CD4-positive, alpha-beta T cell treated with Interleukin-15 for 4 hours (primary cell): ENCODE results near the gene TSEN2.
"Not testable (repeated sequence)": the region's sequence is repeated elsewhere in the genome, so short reads cannot be mapped to it uniquely, and the experiment has no call there.

Experiments
- DNase-seq: peaks from one replicate; pipeline ENCODE4 v3.0.0-alpha.2; 2020; ENCODE audit warnings: low spot score

The TSEN2 gene

DNA sequence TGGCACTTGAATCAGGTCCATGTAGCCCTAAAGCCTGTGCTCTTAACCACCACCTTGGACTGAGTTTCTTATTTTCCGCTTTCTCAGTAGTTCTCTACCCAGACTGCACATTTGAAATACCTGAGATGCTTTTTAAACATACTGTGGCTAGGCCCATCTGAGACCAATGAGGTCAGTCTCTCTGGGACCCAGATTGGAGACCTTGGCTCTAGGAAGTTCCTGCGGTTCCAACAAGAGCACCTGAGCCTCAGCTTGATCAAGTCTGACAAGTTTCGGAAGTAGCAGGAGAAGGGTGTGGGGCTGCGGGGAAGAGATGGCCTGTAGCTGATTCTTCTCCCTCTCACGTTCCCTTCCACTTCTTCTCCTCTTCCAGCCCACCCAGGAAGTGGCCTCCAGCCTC lies 11.5 kb upstream of the TSEN2 start:
- no peak for DNase-seq

DNA sequence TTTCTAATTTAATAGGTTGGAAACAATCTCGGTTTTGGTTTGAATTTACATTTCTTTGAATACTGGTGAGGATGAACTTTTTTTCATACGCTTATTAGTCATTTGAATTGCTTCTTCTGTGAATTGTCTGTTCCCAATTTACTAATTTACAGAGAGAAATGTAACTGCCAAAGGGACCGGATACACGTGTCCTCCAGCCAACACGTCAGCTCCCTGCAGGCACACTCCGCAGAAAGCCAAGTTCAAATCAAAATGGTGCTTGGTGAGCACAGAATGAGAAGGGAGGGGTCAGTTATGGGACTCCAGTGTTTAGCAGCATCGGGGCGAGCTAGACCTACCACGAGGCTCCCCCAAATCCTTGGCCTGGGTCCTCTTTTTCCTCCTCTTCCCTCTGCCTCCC lies 10.8 kb upstream of the TSEN2 start:
- no peak for DNase-seq

DNA sequence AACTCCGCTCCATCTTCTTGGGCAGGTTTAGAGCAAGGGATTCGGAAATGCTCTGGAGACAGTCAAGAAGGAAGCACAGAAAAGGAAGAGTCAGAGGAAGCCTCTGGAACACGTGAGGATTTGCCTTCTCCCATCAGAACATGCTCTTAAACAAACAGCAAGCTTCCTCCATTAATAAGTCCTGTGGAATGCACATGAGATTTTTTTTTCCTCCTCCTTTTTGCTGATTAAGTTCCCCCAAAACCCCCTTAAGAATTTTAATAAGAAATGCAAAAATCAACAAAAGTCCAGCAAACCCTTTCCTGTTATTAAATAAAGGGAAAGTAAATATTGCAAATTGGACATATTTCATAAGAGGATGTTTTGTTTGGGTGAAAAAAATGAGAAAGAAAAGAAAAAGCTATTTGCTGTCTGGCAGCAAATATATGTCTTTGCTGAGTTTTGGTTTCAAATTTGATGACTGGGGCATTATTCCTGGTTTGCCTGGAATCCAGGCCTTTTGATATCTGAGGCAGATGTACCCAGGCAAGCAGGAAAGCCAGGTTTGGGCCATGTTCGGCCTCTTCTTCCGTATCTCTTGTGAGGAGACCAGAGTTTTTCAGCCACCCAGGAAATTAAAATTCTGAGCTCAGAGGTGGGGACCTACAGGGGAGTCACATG lies 7.9 kb upstream of the TSEN2 start:
- no peak for DNase-seq

DNA sequence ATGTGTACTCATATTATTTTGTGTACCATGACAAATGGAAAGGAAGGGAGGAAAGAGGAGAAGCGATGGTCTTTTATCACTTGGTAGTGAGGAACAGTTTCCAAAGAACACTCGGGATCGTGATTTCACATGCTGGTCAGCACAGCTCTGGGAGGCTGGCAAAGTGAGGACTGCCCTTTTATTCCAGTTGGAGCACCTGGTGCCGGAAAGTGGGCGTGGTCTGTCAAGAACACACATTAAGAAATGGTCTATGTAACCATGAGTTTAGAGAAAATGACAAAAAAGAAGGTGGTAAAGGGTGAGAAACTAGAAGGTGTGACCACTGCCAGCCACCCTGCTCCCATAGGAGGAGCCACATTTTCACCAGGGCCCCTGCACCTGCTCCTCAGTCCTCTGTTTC lies 7.0 kb upstream of the TSEN2 start:
- no peak for DNase-seq

DNA sequence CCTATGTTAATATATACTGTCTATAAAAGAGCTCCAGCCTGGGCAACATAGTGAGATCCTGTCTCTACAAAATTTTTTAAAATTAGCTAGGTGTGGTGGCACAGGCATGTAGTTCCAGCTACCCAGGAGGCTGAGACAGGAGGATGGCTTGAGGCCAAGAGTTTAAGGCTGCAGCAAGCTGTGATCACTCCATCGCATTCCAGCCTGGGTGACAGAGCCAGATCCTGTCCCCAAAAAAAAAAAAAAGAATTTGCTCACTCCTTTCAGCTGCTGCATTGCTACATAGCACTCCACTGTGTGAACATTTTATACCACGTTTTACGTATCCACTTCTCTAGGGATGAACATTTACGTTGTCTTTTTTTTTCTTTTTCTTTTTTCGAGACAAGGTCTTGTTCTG lies 6.0 kb upstream of the TSEN2 start:
- no peak for DNase-seq

DNA sequence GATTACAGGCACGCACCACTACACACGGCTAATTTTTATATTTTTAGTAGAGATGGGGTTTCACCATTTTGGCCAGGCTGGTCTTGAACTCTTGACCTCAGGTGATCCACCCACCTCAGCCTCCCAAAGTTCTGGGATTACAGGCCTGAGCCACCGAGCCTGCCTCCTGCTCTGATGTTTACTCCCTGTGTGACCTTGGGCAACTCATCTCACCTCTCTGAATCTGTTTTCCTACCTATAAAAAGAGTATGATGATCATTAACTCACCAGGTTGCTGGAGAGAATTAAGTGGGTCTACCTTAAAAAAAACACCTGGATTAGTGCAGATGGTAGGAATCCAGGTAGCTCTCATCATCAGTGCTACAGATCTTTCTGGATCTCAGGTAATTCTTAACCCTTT lies 5.1 kb upstream of the TSEN2 start:
- DNase-seq: not testable (repeated sequence)

DNA sequence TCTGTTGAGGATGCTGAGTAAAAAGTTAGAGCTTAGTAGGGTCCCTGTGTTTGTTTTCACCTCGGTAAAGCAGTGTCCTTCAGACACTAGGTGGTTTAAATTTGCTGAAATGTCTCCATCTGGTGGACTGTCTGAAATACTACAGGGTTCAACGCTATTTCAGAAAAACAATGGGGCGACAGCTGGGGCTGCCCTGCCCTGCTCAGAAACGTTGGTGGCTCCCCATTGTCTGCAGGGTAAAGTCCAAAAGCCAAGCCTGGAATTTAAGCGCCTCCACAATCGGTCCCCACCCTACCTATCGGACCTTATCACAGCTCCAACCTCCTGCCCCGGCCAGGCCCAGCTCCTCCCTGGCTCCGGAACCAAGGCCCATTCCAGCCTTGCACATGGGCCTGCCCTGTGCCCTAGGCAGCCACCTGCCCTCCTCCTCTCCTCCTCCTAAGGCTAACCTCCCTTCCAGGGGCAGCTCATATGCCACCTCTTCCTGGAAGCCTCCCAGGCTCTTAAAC lies 4.3 kb upstream of the TSEN2 start:
- peak; percentile 57 for DNase-seq

DNA sequence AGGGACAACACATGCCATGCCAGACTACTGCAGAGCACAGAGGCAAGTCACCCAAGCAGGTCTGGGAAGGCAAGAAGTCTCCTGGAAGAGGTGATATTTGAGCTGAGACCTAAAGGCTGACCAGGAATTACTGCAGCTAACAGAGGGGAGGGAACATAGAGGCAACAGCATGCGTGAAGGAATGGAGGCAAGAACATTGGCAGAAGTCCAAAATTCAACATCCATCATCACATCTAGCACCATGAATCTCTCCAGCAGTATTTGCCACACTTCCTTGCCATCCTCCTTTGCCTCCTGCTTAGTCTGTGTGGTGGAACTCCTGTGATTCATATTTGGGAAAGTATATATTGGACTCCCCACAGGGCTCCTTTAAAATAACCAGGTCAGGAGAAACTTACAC lies 870 bp upstream of the TSEN2 start:
- no peak for DNase-seq

DNA sequence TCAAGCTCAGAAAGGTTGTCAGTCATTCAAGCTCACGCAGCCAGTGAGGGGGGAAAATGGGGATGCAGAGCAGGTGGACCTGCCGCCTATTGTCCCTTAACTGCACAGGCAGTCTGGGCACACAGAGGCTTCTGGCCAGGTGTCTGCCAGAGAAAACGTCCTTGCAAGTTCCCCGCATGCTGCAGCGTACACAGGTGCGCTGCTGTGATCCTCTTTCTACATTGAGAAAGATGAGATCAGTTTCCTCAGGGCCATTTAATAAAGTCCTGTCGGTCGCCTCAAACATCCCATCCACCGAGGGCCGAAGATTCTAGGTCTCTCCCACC lies 445 bp upstream of the TSEN2 start:
- no peak for DNase-seq

DNA sequence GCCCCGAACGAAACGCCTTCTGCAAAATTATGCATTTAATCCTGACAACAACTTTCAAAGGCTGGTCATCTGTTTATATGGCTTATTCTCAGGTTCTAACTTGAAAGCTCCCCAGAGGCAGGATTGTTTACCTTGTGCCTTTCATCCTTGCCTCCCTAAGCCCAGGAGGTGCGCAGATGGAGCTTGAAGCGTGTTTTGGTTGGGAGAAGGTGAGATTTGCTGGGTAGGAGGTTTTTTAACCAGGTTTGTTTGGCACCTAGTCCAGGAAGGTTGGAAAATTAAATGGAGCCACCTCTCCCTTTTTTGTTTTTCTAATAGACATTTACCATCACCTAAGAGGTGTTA lies 675 bp downstream of the TSEN2 start:
- DNase-seq: no peak

DNA sequence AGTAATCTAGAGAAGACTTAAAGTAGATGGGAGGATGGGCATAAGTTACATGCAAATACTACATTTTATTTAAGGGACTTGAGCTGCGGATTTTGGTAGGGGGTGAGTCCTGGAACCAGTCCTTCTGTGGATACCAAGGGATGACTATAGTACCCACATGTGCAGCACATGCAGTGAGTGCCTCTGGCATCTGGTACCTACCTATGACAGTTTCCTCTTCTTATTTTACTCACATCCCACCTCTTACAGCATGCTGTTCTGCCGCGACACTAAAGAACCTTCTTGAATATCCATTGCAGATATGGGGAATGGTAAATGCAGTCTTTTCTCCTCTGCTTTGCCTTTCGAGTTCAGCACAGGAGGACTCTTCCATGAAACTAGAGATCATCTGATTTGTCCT lies 1.7 kb downstream of the TSEN2 start:
- DNase-seq: no peak

DNA sequence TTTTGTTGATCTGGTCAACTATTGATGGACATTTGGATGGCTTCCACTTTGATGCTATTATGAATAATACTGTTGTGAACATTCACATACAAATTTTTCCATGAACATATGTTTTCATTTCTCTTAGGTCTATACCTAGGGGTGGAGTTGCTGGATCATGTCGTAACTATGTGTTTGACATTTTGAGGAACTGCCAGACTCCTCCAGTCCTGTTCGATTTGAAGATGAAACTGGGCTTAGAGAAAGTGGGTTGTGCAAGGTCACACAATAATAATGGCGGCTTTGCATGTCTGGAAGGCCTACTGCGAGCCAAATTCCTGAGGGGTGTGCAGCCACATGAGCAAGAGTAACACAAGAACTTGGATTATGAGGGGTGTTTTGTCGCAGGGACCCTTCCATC lies 2.6 kb downstream of the TSEN2 start:
- DNase-seq: no peak

DNA sequence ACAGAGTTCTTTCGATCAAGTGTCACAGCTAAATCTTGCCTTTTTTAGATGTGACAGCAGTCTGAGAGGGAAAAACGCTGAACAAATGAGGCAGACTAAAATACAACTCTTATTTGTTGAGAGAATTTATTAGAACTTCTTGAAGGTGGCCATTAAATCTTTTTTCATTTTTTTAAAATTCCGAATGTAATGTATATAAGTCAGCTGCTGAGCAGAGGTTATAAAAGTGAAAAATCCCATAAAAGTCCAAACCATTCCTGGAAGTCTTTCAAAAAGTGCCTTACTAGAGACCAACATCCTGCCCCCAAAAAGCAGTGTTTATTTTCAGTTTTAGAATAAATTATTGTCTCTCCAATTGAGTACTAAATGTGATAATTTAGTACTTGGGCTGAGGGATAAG lies 3.1 kb downstream of the TSEN2 start:
- no peak for DNase-seq

DNA sequence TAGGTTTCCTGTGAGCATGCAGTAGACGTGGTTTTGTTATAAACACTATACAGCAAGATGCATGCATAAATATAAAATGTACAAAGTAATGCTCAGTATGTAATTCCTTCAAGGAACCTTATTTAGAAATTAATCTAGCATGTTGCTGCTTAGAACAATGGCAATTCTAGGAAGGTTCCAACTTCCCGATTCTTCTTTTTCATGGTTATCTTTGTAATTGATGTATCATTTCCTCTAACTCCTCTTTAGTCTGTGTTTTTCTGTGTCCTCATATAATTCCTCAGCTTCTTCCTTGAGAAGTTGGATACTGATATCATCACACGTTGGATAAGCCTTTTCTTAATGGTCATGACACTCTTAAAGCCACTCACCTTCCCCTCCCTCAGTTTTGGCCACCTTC lies 3.5 kb downstream of the TSEN2 start:
- no peak for DNase-seq

DNA sequence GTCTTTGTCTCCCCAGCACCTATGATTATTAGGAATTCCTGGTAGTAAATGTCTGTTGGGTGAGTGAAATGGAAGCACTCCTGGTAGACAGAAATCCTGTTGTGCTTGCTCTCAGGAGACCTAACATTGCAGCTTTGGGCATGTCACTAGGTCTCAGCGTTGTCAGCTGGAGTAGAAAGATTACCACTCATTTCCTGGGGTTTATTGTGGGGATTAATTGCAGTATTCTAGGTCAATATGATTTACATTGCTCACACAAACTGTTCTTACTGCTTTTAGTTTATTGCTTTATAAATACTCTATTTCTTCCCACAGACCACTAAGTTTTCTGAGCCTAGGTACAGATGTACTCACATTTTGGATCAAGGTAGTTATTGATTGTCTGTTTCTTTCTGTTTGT lies 5.1 kb downstream of the TSEN2 start:
- DNase-seq: no peak

DNA sequence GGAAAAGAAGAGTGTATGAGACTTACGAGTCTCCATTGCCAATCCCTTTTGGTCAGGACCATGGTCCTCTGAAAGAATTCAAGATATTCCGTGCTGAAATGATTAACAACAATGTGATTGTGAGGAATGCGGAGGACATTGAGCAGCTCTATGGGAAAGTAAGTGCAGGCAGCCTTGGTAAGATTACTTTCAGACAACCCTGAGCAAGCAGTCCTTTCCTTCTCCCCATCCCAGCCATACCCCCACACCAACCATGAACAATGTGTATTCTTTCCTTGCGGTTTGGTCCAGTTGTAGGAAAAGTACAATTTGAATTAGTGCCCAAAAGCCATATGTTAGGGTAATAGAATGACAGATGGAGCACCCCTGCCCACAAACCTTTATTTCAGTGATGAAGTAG lies 5.6 kb downstream of the TSEN2 start:
- no peak for DNase-seq

DNA sequence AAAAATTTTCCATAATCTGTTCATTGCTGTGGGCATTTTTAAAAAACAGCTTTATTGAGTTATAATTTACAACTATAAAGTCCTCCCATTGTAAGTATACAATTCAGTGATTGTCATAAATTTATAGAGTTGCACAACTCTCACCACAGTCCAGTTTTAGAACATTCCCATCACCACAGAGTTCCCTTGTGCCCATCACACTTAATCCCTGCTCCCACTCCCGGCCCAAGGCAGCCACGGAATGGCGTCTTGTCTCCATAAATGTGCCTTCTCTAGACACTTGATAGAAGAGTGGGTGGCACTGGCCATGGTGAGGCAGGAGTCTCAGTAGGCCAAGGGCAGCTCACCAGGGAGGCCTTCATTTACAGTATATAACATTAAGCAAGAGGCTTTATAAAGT lies 6.3 kb downstream of the TSEN2 start:
- no peak for DNase-seq

DNA sequence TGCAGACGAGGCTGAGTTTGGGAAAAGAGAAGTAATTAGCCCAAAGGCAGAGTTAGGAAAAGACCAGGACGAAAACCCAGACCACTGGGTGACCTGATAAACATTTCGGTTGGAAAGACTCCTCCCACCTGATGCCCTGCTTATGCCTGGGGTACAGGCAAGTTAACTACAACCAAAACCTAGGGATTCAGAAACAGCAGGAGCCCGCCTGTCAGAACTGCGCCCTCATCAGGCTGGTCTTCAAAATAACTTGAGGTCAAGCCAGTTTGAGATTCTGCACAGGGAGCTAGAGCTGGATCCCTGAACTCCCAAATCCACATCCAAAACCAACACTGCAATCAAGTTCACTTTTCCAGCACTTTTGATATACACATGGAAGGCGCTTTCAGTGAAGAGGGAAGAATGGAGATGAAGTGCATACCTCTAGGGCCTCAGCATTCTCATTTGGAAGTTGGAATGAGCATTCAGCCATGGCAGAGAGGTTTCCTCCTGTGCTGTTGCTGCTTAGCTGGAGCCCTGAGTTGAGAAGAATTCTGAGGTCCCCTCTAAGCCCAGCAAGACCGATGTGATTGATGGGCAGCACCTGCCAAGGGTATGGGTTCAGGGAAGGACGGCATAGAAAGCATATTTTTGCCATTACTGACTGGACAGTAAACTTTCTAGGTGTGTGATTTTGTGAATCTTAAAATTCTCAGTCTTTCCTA lies 11.6 kb downstream of the TSEN2 start:
- DNase-seq: no peak

DNA sequence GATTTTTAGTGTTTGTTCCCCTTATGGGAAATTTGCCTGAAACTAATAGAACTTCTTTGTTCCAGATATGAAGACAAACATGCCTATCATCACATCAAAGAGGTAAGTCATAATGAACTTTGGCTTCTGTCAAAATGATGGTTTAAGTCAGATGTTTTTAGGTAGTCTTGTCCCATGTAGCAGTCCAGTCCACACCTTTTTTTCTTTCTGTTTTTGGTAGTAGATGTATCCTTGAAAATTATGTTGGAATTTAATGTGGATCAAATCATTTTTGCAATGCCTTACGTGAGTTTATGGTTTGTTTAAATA lies 12.1 kb downstream of the TSEN2 start:
- DNase-seq: no peak

DNA sequence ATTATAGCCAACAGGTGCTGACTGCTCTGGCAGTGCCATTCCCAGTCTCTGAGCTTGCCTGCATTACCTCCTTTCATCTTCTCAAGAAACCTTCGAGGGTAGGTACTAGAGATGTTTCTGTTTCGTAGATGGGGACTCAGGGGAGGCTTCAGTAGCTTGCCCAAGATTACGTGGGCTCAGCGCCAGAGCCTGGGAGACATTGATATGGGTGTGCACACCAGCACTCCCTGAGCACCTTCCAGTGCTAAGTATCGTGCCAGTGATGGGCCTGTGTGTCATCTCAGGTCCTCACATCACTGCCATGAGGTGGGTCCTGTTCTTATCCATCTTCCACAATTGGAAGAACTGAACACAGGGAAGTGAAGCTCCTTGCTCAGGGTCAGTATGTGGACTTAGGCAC lies 15.2 kb downstream of the TSEN2 start:
- no peak for DNase-seq

DNA sequence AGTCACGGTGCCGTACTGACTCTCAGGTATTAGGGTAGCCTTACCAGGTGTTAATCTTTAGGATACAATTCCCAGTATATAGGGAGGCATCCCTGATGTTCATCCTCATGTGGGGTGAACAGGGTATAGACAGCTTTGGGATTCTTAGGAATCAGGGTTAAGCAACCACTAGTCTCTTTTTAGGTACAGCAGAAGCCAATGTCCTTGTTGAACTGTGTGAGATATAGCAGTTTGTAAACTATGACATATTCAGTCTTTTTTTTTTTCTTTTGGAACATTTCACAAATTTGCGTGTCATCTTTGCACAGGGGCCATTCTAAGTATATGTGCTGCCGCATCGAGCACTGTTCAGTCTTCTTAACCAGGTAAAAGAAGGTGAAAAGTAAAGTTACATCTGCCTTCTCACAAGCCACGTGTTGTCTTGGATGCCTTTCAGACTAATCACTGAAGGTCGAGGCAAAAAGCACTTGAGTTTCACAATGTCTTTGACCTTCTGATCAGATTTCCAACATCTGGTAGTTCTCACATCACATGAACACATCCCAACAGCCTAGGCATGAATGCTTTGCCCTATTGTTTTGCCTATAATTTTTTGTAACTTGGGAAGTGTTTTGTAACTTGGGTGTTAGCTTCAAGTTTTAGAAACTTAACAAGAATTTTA lies 17.2 kb downstream of the TSEN2 start:
- no peak for DNase-seq

DNA sequence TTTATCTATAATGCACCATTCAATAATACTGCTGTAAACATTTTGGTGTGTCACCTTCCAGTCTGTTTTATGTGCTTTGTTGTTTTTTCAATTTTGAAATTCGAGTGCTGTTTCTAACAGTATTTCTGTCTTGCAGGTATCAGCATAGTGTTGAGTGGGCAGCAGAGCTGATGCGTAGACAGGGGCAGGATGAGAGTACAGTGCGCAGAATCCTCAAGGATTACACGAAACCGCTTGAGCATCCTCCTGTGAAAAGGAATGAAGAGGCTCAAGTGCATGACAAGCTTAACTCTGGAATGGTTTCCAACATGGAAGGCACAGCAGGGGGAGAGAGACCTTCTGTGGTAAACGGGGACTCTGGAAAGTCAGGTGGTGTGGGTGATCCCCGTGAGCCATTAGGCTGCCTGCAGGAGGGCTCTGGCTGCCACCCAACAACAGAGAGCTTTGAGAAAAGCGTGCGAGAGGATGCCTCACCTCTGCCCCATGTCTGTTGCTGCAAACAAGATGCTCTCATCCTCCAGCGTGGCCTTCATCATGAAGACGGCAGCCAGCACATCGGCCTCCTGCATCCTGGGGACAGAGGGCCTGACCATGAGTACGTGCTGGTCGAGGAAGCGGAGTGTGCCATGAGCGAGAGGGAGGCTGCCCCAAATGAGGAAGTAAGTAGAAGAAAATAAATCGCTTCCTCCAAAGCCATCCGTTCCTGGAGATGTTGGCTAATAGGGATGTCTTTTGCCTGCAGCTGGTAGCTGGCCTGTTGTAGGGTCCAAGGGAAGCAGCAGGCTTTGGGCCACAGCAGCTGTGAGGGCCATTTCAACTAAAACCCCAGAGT lies 19.1 kb downstream of the TSEN2 start:
- no peak for DNase-seq

DNA sequence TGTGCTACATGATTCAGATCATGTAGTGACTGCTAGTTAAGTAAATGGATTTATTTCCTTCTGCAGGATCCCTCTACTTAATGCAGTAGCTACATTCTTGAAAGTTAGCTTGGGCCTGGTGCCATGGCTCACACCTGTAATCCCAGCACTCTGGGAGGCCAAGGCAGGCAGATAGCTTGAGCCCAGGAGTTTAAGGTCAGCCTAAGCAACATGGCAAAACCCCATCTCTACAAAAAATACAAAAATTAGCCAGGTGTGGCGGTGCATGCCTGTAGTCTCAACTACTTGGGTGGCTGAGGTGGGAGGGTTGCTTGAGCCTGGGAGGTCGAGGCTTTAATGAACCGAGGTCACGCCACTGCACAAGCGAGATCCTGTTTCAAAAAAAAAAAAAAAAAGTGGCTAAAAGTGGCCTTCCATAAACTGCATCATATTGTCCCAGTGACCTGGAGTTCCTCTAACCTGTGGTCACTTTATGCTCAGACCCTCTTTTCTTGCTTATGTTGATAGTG lies 22.0 kb downstream of the TSEN2 start:
- no peak for DNase-seq
